Ectodermal cell (in vitro differentiated cells): ENCODE measurements around the gene RNF144B.

Source experiments
- H3K27ac ChIP-seq: 2 replicates; pipeline ENCODE4 v1.7.0; 2013; ENCODE audit warnings: mild to moderate bottlenecking, low read depth, low read length; ENCODE audit not compliant: insufficient read depth, poor library complexity, severe bottlenecking
- H3K27me3 ChIP-seq: 2 replicates; pipeline ENCODE4 v1.7.0; 2013; ENCODE audit warnings: mild to moderate bottlenecking, low read length; ENCODE audit not compliant: insufficient read depth, control insufficient read depth, poor library complexity, severe bottlenecking
- H3K36me3 ChIP-seq: one replicate; pipeline ENCODE4 v1.7.0; 2013; ENCODE audit warnings: low read length; ENCODE audit not compliant: control insufficient read depth, insufficient read depth
- H3K4me1 ChIP-seq: one replicate; pipeline ENCODE4 v1.7.0; 2013; ENCODE audit warnings: low read length; ENCODE audit not compliant: control insufficient read depth, insufficient read depth
- H3K4me3 ChIP-seq: 2 replicates; pipeline ENCODE4 v1.7.0; 2013; ENCODE audit warnings: low read depth, low read length, control low read depth; ENCODE audit not compliant: insufficient read depth
- H3K9me3 ChIP-seq: 2 replicates; pipeline ENCODE4 v1.7.0; 2013; ENCODE audit warnings: mild to moderate bottlenecking, low read length, moderate library complexity; ENCODE audit not compliant: control insufficient read depth
- WGBS, 2 experiments: methylation state at CpG; one replicate each; pipeline ENCODE4 v1.1.7; 2013; ENCODE audit warnings: missing lambda C conversion rate in 2 of 2; 5-methylcytosine and 5-hydroxymethylcytosine counted together

Gene RNF144B

DNA sequence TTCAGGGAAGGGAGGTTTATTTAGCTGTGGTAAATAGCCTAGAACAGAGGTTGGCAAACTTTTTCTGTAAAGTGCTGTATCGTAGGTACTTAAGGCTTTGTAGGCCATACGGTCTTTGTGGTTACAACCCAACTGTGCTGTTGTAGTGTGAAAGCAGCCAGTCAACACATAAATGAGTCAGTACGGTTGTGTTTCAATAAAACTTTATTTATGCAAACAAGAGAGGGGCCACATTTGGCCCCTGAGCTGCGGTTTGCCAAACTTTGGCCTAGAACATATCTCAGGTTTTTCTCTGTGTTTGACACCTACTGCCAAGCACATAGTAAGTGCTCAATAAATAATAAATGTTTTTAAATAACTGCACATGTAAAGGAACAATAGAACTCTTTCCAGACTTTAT, 102.2 kb downstream of the RNF144B start:
- Histone ChIP-seq H3K4me1 (no peaks in the 10 kb centered on the region), H3K27me3 (no peaks in the 10 kb centered on the region), H3K4me3 (no peak overlapping the region), H3K27ac (no peak overlapping the region), H3K9me3 (no peaks in the 10 kb centered on the region), H3K36me3 (no peaks in the 10 kb centered on the region)
- WGBS, 2 experiments, result 96% methylated on average over 4 of the region's 4 CpGs

DNA sequence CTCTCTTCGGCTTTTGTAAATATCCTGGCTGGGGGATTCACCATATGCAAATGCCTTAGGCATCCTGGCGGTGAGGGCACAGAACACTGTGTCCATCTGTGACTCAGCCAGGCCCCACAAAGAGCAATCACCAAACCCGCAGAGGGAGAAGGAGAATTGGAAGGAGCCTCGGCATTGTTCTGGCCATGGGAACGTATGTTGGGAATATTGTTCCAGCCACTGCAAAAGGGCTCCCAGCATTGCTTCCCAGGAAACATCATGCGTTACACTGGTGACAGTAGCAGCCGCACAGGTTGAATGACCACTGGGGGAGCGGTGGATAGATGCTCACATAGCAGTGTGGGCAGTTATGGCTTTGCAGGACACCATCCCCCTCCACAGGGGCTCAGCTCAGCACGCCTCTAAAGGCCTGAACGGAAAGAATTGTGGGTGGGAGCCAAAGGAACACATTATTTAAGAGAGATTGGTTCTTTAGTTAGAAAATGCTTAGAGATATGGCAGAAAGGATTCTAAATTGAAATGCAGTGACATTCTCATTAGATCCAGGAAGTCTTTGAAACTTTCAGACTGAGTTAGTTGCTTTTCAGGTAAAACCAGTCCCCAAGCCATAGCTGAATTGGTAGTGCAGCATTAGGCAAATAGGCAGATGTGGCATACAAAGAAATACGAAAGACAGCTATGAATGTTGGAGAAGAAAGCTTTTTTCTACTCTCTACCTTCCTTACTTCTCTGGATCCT, 104.3 kb downstream of the RNF144B start:
- H3K36me3 ChIP-seq, result no peaks in the 10 kb centered on the region
- no peak overlapping the region for H3K27ac ChIP-seq
- no peaks in the 10 kb centered on the region for H3K9me3 ChIP-seq
- WGBS, 2 experiments, result 62 to 65% methylated on average over 11 of the region's 11 CpGs
- no peak overlapping the region for H3K4me3 ChIP-seq
- H3K27me3 ChIP-seq, result no peaks in the 10 kb centered on the region
- no peaks in the 10 kb centered on the region for H3K4me1 ChIP-seq

GRCh38 chr6:18492972-18493371, 105.8 kb downstream of the RNF144B start:
- Histone ChIP-seq H3K4me1 (no peaks in the 10 kb centered on the region), H3K4me3 (no peak overlapping the region), H3K27me3 (no peaks in the 10 kb centered on the region), H3K36me3 (no peaks in the 10 kb centered on the region), H3K9me3 (no peaks in the 10 kb centered on the region), H3K27ac (no peak overlapping the region)
- WGBS, 2 experiments, result 71 to 93% methylated on average over 2 of the region's 2 CpGs

GRCh38 chr6:18493382-18493891, 106.3 kb downstream of the RNF144B start:
- Histone ChIP-seq H3K27ac (no peak overlapping the region), H3K4me3 (no peak overlapping the region), H3K9me3 (no peaks in the 10 kb centered on the region), H3K36me3 (no peaks in the 10 kb centered on the region), H3K4me1 (no peaks in the 10 kb centered on the region), H3K27me3 (no peaks in the 10 kb centered on the region)
- WGBS, 2 experiments, result 90 to 91% methylated on average over 4 of the region's 4 CpGs

DNA sequence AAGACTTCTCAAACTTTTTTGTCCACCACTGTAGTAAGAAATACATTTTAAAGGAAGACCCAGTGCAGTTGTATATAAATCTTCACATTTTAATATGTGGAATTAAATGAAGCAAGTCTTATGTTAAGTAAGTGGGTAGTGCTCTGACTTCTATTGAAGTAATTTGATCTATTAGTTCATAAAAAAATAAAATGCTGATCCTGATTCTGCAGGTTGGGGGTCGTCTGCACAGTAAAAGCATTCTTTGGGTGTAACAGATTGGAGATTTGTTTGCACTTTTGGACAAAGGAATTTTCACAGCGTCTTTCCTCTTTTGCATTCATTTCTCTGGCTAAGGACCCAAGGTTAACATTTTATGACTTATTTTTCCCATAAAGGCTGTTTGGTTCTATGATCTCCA, 106.8 kb downstream of the RNF144B start:
- Histone ChIP-seq H3K4me3 (no peak overlapping the region), H3K9me3 (no peaks in the 10 kb centered on the region), H3K4me1 (no peaks in the 10 kb centered on the region), H3K27me3 (no peaks in the 10 kb centered on the region), H3K36me3 (no peaks in the 10 kb centered on the region), H3K27ac (no peak overlapping the region)
- WGBS, 2 experiments, result 44 to 47% methylated on average over 2 of the region's 2 CpGs

GRCh38 chr6:18495236-18495635, 108.1 kb downstream of the RNF144B start:
- WGBS, 2 experiments, result 91 to 98% methylated on average over 2 of the region's 2 CpGs
- Histone ChIP-seq H3K36me3 (no peaks in the 10 kb centered on the region), H3K27me3 (no peaks in the 10 kb centered on the region), H3K4me3 (no peak overlapping the region), H3K4me1 (no peaks in the 10 kb centered on the region), H3K27ac (no peak overlapping the region), H3K9me3 (no peaks in the 10 kb centered on the region)

- no peak overlapping the region for H3K27ac ChIP-seq
- WGBS, 2 experiments, result 83 to 90% methylated on average over 3 of the region's 3 CpGs
- no peaks in the 10 kb centered on the region for H3K4me1 ChIP-seq
- H3K4me3 ChIP-seq, result no peak overlapping the region
- H3K27me3 ChIP-seq, result no peaks in the 10 kb centered on the region
- H3K36me3 ChIP-seq, result no peaks in the 10 kb centered on the region
- no peaks in the 10 kb centered on the region for H3K9me3 ChIP-seq
Measured at GRCh38 chr6:18496462-18496861, 109.3 kb downstream of the RNF144B start.

DNA sequence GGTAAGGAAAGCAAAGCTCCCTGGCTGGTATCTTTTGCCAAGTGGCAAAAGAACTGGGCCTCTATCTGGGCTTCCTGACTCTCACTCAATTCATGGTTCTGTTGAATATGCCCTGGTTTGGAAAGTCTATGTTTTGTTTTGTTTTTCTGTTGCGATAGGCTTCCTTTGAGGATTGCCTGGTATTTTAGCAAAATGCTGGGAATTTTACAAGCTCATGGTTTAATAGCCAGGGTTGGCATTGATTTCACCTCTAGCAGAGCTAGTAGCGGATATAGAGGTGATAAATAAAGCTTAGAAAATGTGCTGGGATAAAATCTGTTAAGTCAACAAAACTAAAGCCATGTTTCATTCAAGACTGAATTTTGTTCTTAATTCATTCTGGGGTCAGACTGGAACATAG, 109.9 kb downstream of the RNF144B start:
- no peaks in the 10 kb centered on the region for H3K9me3 ChIP-seq
- no peak overlapping the region for H3K27ac ChIP-seq
- no peaks in the 10 kb centered on the region for H3K36me3 ChIP-seq
- WGBS, 2 experiments, result 95 to 99% methylated on average over 2 of the region's 2 CpGs
- no peak overlapping the region for H3K4me3 ChIP-seq
- no peaks in the 10 kb centered on the region for H3K4me1 ChIP-seq
- H3K27me3 ChIP-seq, result no peaks in the 10 kb centered on the region

- Histone ChIP-seq H3K4me3 (no peak overlapping the region), H3K27ac (no peak overlapping the region), H3K9me3 (no peaks in the 10 kb centered on the region), H3K4me1 (no peaks in the 10 kb centered on the region), H3K27me3 (no peaks in the 10 kb centered on the region), H3K36me3 (no peaks in the 10 kb centered on the region)
- WGBS, 2 experiments, result 69% methylated on average over 2 of the region's 2 CpGs
Measured at GRCh38 chr6:18498408-18498807, 111.3 kb downstream of the RNF144B start.

DNA sequence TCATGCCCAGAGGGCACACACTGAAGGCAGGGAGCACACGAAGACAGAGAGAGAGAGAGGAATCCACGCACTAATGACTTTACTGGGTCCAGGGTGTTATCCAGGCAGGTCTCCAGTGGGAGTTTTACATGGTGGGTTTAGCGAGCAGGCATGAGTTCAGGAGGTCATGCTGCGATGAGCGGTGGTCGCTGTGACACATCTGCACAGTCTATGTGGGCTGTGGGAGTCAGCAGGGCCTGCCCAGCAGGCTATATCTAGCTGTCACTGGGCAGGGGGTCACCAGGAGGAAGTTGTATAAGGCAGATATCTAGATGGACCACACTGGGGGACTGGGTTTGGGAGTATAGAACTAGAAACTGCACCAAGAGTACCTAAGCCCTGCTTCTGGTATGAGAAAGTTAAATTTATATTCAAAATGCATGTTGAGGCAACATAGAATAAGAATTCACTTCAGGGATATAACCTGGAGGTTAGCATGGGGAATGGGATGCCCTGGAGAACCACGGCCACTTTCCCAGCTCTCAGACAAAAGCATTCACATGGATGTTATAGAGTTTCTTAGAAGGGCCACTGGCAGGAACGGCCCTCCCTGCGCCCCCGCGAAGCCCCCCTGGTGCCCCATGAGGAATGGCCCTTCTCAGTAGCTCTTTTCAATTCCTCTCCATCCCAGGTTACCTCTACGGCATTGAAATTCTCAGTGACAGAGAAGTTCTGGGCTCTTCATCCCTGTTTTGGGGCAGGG, 113.9 kb downstream of the RNF144B start:
- no peaks in the 10 kb centered on the region for H3K27me3 ChIP-seq
- 95 to 97% methylated on average over 12 of the region's 12 CpGs for WGBS, 2 experiments

More for the DNA sequence above, 113.9 kb downstream of the RNF144B start:
- H3K9me3 ChIP-seq, result no peaks in the 10 kb centered on the region
- no peaks in the 10 kb centered on the region for H3K4me1 ChIP-seq
- no peak overlapping the region for H3K4me3 ChIP-seq
- H3K36me3 ChIP-seq, result no peaks in the 10 kb centered on the region
- H3K27ac ChIP-seq, result no peak overlapping the region
